Prostate gland (tissue), 2 donors: ENCODE data around the gene KRT85. TPM values are rescaled to one million over a fixed set of nuclear protein-coding genes. Genes with fewer than 3 reads are reported as not detected.

Source experiments
- DNase-seq: peaks from one replicate; pipeline ENCODE4 v3.0.0-alpha.2; 2019; ENCODE audit warnings: low spot score
- H3K27ac ChIP-seq, 2 donors: fragments of 200-600 bp; sonication (generic); 2 replicates each; pipeline ENCODE4 v1.5.1; 2017 to 2019
- H3K27me3 ChIP-seq: fragments of 200-600 bp; sonication (generic); replicated peaks from 2 replicates; pipeline ENCODE4 v1.5.1; 2019; ENCODE audit not compliant: insufficient read depth
- H3K36me3 ChIP-seq, 2 donors: fragments of 200-600 bp; sonication (generic); 1 replicate in 1 of 2; 2 replicates in 1 of 2; pipeline versions ENCODE4 v1.5.1 to v1.8.1; 2017 to 2019
- H3K4me1 ChIP-seq: fragments of 200-600 bp; sonication (generic); replicated peaks from 2 replicates; pipeline ENCODE4 v1.5.1; 2019
- H3K4me3 ChIP-seq, 2 donors: fragments of 200-600 bp; sonication (generic); 2 replicates each; pipeline ENCODE4 v1.5.1; 2017 to 2019
- H3K9me3 ChIP-seq: fragments of 200-600 bp; sonication (generic); 2 replicates; pipeline ENCODE4 v1.5.1; 2017
- POLR2A ChIP-seq: fragments of 450-650 bp; IDR thresholded peaks from one replicate; pipeline ENCODE4 v1.6.1; 2016; ENCODE audit warnings: antibody characterized with exemption, mild to moderate bottlenecking
- POLR2AphosphoS5 ChIP-seq: sonication (generic); formaldehyde crosslinking; IDR thresholded peaks from one replicate; pipeline ENCODE4 v1.6.1; 2017; ENCODE audit warnings: antibody characterized with exemption
- WGBS: methylation state at CpG from one replicate; pipeline ENCODE4 v1.1.5; 2018; 5-methylcytosine and 5-hydroxymethylcytosine counted together
- intact Hi-C: fragments of 100-400 bp; cut with DNase I; formaldehyde crosslinking; loops from one replicate; pipeline ENCODE4 v1.14.2; 2022
- total RNA-seq, 2 donors: library from RNA; depleted of rRNA; stranded (reverse); fragments of >200 nt; gene quantifications; one replicate each; pipeline ENCODE4 v1.1.0, GENCODE V29; 2016
- TF ChIP-seq, protein P1 (sequence below), 4 experiments: fragments of 200-600 bp in 2 of 4; fragments of 450-650 bp in 2 of 4; sonication (generic) in 2 of 4; IDR thresholded peaks; 1 replicate in 3 of 4; 2 replicates in 1 of 4; pipeline ENCODE4 v1.5.1; 2016 to 2019; ENCODE audit warnings: antibody characterized with exemption in 4 of 4, mild to moderate bottlenecking in 2 of 4, moderate library complexity in 2 of 4

Gene KRT85
- total RNA-seq, 2 donors from 2014 or later, result not detected

DNA sequence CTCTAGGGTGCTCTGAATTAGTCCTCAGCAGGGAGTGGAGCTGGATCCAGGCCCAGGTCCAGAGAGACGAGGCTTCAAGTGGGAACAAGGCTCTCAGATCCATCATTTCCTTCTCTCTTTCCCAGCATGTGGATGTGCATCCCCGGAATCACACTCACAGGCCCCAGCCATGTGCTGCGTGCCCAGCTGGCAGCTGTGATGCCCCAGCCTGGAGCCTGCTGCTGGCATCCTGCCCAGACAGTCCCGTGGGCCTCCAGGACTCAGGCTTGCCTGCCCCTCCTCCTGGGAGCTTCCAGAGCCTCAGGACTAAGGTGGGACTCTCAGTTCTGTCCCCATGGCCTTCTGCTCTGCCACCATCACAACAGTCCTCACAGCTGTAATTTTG lies 24.3 kb upstream of the KRT85 start:
- WGBS, result 7% methylated on average over 4 of the region's 4 CpGs
- DNase-seq, result no peak

DNA sequence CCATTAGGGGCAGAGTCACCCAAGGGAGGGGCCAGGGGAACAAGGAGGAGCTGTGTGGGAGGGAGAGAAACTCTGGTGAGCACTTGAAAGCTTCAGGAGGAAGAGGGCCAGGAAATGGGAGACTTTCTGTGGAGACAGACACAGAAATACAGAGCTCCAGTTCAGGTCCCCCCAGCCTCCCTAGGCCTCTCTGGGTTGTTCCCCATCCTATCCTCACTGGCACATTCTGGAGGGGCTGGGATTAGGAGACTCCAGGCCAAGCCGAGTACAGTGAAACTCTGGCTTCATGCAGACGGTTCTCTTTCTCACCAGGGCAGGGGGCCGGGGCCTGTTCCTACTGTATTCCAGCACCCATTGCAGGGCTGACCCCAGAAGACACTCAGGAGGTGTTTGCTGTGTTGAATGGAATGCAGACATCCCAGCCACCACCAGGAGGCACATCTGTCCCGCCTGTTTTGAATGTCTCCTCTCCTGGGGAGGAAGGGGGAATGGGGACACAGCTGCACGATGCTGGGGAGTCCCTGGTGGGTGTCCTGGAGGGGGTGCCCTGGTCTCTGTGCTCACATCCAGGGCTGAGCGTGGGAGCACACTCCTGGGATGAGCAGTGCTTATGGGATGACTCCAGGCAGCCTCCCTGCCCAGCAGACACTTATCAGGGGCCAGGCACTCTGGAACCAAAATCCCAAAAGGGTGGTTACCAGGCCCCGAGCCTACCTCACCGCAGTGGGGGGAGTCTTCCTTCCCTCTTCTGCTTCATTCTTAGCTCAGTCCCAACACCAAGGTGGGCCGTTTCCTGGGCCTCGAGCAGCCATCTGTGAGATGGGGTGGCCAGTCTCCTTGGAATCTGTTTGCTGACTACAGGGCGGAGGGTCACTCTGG lies 23.7 kb upstream of the KRT85 start:
- WGBS, result 78% methylated on average over 10 of the region's 11 CpGs
- intact Hi-C loops, result no loop called here
- no peaks in the 10 kb centered on the region for H3K9me3 ChIP-seq
- TF ChIP-seq POLR2A (no peak), POLR2AphosphoS5 (no peak)
- TF ChIP-seq, protein P1, sequence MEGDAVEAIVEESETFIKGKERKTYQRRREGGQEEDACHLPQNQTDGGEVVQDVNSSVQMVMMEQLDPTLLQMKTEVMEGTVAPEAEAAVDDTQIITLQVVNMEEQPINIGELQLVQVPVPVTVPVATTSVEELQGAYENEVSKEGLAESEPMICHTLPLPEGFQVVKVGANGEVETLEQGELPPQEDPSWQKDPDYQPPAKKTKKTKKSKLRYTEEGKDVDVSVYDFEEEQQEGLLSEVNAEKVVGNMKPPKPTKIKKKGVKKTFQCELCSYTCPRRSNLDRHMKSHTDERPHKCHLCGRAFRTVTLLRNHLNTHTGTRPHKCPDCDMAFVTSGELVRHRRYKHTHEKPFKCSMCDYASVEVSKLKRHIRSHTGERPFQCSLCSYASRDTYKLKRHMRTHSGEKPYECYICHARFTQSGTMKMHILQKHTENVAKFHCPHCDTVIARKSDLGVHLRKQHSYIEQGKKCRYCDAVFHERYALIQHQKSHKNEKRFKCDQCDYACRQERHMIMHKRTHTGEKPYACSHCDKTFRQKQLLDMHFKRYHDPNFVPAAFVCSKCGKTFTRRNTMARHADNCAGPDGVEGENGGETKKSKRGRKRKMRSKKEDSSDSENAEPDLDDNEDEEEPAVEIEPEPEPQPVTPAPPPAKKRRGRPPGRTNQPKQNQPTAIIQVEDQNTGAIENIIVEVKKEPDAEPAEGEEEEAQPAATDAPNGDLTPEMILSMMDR (IDR thresholded peaks at IDR 0.05), result peak in 3 of 4 experiments; percentile 35 to 66 (median 60)
- no peak for DNase-seq
- H3K4me3 ChIP-seq, result no peak overlapping the region
- no peaks in the 10 kb centered on the region for H3K4me1 ChIP-seq
- H3K36me3 ChIP-seq, result no peaks in the 10 kb centered on the region
- H3K27ac ChIP-seq, result no peak overlapping the region
- no peaks in the 10 kb centered on the region for H3K27me3 ChIP-seq

More for the DNA sequence above, 24.3 kb upstream of the KRT85 start:
- intact Hi-C loops, result no loop called here
- H3K4me1 ChIP-seq, result no peaks in the 10 kb centered on the region
- H3K27me3 ChIP-seq, result no peaks in the 10 kb centered on the region
- H3K4me3 ChIP-seq, result no peak overlapping the region
- H3K36me3 ChIP-seq, result no peaks in the 10 kb centered on the region
- H3K9me3 ChIP-seq, result no peaks in the 10 kb centered on the region
- no peak overlapping the region for H3K27ac ChIP-seq
- no peak for TF ChIP-seq POLR2AphosphoS5
- TF ChIP-seq, protein P1 (IDR thresholded peaks at IDR 0.05), result no peak
- TF ChIP-seq POLR2A, result no peak

DNA sequence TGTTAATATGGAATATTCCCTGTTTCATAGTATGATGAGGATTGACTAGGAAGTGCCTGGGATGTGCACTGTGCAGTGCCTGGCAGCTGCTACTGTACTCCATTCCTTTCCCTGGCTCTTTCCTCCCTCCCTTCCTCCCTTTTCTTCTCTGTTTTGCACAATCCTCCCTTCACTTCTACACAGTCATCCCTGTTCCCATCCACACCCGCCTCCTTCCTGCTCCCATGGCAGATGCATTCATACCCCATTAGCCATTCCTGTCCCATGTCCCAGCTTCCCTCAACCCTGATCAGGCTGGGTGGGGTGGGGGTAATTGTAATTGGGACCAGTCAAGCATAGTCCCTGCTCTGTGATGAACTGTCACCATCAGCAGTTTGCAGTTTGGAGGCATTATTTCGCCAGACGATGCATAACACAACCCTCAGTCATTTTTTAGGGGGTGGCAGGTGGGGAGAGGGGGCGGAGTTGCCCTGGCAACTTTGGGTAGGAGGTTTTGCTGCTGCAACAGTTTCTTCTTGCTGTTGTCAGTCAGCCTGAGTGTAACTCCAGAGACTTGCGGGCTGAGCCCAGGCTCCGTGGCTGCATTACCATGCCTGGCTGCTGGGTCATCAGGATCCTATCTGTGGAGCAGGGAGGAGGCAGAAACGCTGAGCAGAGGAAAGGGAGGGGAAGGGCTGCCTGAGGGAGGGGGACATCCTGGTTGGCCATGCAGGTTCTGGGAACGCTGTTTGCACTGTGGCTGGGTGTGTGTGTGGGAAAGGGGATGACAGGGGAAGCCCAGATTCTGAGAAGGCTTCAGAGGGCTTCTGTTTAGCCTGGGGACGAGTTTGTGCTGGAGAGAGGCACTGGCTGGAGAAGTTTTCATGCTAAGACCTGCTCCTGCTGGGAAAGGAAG lies 22.3 kb upstream of the KRT85 start:
- no peaks in the 10 kb centered on the region for H3K27me3 ChIP-seq
- TF ChIP-seq, protein P1 (IDR thresholded peaks at IDR 0.05), result no peak
- TF ChIP-seq POLR2AphosphoS5, result no peak
- TF ChIP-seq POLR2A, result no peak

DNA sequence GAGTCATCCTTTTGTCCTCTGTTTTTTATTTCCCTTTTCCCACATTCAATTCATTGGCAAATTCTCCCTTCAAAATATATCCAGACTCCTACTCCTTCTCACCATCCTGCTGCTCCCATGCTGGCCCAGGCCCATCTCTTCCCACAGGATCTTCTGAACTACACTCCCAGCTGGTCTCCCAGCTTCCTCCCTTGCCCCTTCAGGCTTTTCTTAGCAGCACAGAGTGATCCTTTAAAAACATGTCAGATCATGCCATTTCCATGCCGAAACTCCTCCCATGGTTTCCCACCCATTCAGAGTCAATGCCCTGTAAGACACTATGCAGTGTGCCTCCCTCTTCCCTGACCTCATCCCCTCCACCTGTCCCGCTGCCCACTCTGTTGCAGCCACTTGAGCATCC lies 20.6 kb upstream of the KRT85 start:
- H3K27ac ChIP-seq, result no peak overlapping the region
- intact Hi-C loops, result no loop called here
- DNase-seq, result no peak
- H3K9me3 ChIP-seq, result no peaks in the 10 kb centered on the region
- no peaks in the 10 kb centered on the region for H3K4me1 ChIP-seq
- no peak overlapping the region for H3K4me3 ChIP-seq
- TF ChIP-seq, protein P1 (IDR thresholded peaks at IDR 0.05), result no peak
- 74% methylated on average over 2 of the region's 2 CpGs for WGBS
- H3K36me3 ChIP-seq, result no peaks in the 10 kb centered on the region
- no peaks in the 10 kb centered on the region for H3K27me3 ChIP-seq

More for the DNA sequence above, 22.3 kb upstream of the KRT85 start:
- WGBS, result 30% methylated on average over 9 of the region's 9 CpGs
- intact Hi-C loops, result no loop called here
- no peaks in the 10 kb centered on the region for H3K4me1 ChIP-seq
- H3K4me3 ChIP-seq, result no peak overlapping the region
- H3K36me3 ChIP-seq, result no peaks in the 10 kb centered on the region
- H3K27ac ChIP-seq, result no peak overlapping the region
- H3K9me3 ChIP-seq, result no peaks in the 10 kb centered on the region
- peak; percentile 22 for DNase-seq
